Stimulated activated CD4-positive, alpha-beta T cell treated with anti-CD3 and anti-CD28 coated beads, Interleukin-4, amount 100 ng/mL, for 48 hours (primary cell): ENCODE results near the gene ECSIT.
"Not testable (repeated sequence)": the region's sequence is repeated elsewhere in the genome, so short reads cannot be mapped to it uniquely, and the experiment has no call there.

Experiments used
- DNase-seq, 2 donors: peaks; one replicate each; pipeline ENCODE4 v3.0.0-alpha.2; 2020; ENCODE audit warnings: low read depth in 2 of 2

The ECSIT gene

DNA sequence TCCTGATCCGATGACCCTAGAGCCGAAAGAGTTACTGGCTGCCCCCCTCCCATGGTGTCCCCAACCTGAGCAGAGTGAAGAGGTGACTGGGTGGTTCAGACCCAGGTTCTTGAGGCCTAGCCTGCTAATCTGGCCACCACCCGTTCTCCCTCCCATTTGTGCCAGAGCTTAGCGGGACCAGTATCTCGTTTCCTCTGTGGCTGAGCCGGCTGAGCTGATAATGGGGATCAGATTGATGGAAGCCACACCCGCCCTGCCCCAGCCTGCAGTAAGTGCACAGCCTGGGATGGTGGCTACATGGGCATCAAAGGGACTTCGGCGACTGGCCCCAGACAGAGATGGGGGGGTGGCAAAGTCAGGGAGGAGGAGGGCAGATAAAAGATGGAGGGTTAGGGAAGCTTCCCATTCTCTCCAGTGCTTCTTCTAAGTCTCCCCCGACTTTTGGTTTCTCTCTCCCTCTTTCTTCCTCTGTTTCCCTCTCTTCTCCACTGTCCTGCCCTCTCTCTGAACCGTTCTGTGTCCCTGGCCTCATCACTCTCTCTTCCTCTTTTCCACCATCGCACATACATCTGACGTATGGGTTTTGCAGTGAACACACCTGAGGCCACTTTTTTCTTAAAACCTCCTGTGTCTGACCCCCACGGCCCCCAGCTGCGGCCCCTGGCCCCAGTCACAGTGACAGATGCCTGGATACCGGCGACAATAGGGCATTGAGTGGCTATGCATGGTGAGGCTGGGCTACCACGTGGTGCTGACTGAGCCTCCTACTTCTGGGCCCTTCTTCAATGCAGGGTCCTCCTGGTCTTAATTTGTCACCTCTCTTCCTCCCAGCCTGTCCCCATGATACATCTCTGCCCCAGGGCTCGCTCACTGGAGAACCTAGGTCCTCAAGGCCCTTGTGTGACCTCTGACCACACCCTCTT, 50.5 kb downstream of the ECSIT start:
- no peak for DNase-seq

DNA sequence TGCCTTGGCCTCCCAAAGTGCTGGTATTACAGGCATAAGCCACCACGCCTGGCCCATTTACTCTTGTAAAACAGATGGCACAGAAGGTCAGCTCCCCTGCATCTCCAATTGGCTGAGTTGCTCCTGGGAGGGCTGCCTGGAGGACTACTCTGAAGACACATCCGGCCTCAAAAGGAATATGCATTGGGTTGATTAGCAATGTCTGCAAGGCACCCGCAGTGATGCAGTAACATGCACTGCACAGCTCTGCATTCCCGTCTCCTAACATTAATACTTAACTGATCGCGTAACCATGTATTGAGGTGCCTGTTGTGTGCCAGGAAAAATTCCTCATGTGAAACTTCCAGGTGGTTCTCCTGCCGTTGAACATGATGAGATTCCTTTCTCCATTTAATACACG, 53.1 kb downstream of the ECSIT start:
- DNase-seq: no peak

DNA sequence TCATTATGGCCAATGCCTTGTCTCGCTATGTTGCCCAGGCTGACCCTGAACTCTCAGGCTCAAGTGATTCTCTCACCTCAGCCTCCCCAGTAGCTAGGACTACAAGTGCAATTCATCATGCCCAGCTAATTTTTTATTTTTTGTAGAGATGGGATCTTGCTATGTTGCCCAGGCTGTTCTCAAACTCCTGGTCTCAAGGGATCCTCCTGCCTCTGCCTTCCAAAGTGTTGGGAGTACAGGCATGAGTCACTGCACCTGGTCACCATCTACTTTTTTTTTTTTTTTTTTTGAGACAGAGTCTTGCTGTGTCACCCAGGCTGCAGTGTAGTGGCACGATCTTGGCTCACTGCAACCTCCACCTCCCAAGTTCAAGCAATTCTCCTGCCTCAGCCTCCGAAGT, 53.6 kb downstream of the ECSIT start:
- not testable (repeated sequence) for DNase-seq

GRCh38 chr19:11473725-11474124, 55.2 kb downstream of the ECSIT start:
- DNase-seq: no peak

DNA sequence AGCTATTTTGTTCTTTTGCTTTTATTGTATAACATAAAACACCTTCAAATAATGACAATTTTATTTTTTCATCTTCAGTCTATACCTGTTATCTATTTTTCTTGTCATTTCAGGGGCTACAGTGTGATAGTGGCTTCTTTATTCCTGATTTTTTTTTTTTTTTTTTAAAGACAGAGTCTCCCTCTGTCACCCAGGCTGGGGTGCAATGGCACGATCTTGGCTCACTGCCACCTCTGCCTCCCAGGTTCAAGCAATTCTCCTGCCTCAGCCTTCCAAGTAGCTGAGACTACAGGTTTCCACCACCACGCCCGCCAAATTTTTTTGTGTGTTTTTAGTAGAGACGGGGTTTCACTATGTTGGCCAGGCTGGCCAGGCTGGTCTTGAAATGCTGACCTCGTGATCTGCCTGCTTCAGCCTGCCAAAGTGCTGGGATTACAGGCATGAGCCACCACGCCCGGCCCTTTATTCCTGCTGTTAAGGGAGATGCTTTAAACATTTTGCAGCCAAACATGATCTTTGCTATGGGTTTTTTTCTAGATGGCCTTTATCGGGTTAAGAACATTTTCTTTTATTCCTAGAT, 60.6 kb downstream of the ECSIT start:
- DNase-seq: not testable (repeated sequence)

GRCh38 chr19:11465600-11465999, 63.3 kb downstream of the ECSIT start:
- DNase-seq: no peak

GRCh38 chr19:11464333-11465265, 64.3 kb downstream of the ECSIT start:
- DNase-seq: no peak

- DNase-seq: no peak
These were observed 65.5 kb downstream of the ECSIT start for GRCh38 chr19:11463391-11463790.

DNA sequence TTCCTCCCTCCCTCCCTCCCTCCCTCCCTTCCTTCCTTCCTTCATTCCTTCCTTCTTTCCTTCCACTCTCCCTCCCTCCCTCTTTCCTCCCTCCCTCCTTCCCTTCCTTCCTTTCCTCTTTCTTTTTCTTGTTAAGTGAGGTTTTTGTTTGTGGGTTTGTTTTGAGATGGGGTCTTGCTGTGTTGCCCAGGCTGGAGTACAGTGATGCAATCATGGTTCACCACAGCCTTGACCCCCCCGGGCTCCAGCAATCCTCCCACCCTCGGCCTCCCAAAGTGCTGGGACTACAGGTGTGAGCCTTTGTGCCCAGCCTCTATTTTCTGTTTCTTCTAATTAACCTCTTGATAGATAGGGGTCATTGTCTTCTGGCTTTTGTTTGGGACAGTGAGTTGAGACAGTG, 67.5 kb downstream of the ECSIT start:
- DNase-seq: no peak

GRCh38 chr19:11460207-11460606, 68.7 kb downstream of the ECSIT start:
- DNase-seq: no peak

DNA sequence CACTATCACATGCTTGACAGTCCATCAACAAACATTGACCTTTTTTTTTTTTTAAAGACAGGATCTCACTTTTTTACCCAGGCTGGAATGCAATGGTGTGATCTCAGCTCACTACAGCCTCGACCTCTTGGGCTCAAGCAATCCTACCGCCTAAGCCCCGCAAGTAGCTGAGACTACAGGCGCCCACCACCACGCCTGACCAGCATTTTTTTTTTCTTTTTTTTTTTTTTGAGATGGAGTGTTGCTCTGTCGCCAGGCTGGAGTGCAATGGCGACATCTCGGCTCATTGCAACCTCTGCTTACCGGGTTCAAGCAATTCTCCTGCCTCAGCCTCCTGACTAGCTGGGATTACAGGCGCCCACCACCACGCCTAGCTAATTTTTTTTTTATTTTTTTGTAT, 70.0 kb downstream of the ECSIT start:
- not testable (repeated sequence) for DNase-seq

DNA sequence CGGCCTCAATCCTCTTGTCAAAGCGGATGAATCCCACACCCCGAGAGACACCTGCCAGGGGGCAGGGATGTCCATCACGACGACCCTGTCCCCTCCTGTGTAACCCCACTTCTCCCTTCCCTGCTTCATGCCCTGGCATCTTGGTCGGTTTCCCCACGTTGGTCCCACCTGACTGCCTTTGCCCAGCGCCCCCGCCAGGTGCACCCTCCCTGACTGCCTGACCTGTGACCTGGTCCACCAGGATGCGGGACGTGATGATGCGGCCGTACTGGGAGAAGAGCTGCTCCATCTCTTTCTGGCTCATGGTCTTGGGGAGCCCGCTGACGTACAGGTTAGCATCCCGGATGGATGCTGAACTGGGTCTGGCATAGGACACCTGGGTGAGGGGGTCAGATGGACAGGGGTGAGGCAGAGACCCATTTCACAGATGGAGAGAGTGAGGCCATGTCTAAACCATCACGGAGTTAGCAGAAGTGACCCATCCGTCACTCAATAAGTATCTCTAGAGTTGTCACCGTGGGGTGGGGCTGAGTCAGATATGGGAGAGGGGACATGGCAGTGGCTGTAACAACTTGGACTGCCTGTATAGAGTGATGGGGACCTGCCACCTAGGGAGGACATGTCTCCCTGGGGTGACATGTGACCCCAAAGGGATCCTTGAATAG, 70.6 kb downstream of the ECSIT start:
- no peak for DNase-seq

- no peak for DNase-seq
These were observed 71.1 kb downstream of the ECSIT start for GRCh38 chr19:11457831-11458230.

- no peak for DNase-seq
These were observed 71.8 kb downstream of the ECSIT start for GRCh38 chr19:11457115-11457514.

- no peak for DNase-seq
These were observed 72.3 kb downstream of the ECSIT start for GRCh38 chr19:11456659-11457058.
